ENCODE data around the gene NDUFA8. TPM values are rescaled to one million over a fixed set of nuclear protein-coding genes. Genes with fewer than 3 reads are reported as not detected.

Gene NDUFA8
- total RNA-seq, result 10 to 100 TPM; 45.5 to 47.9 TPM

DNA sequence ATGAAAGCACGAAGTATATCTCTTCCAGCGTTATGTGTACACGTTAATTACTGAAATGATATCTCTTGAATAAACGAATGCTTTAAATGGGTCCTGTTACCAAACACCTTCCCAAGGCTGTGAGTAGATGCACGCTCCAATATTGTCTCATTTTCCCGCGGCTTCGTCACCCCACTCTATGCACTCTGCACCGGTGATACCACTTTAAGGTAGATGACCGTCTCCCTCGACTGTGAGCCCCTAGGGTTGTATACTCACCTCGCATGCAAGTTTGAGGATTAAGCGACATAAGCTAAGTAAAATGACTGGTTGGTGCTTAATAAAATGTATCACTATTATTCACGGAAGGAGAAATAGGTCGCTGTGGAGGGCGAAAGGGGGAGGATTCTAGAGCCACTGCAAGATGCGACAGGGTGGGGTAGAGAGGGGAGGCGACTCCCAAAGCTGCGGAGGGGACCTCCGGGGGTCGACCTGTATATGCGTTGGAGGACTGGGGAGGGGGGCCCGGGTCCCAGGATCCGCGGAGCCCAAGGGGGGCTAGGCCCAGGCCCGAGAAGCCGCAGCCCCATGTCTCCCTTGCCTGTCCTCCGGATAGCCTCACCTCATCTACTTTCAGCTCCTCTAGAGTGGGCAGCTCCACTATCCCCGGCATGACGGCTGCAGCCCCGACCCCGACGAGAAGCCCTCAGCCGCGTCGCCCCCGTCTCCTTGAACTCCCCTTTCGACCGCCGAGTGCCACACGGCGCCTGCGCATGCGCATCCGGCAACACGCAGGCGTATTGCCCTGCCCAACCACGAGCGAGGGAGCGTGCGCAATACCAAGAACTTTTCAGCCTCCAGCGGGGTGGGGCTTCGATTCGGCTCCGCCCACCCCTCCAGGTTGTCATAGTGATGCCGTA lies at the start of gene NDUFA8, which contains the start of gene MORN5:
NDUFA8 (minus strand) TSS at position 754 of the 899 bp plus-strand sequence; CDS start at position 652, 102 bp downstream.
MORN5 (plus strand) TSS at position 883 of the 899 bp plus-strand sequence. CDS start 65 bp downstream, outside the sequence.
- CTCF ChIA-PET, result interaction anchor here (0.6 to 2.1 kb wide), 8 partner anchors 13 to 105 kb away, joined by 3 to 7 read pairs (median 3); partner anchors contain the start of genes MRRF and RBM18
- Mint-ChIP-seq H3K27ac (peak within 1 kb of the TSS; percentile 86), H3K4me1 (ENCODE audit: low read depth) (peaks cover 34% of the 10 kb centered on the region), H3K27me3 (ENCODE audit: low read depth) (peaks cover 6% of the 10 kb centered on the region), H3K36me3 (ENCODE audit: low read depth) (peaks cover 5% of the 10 kb centered on the region), H3K9me3 (peaks cover 6% of the 10 kb centered on the region), H3K4me3 (peak within 1 kb of the TSS; percentile 99)
- peak; percentile 96 for DNase-seq
- intact Hi-C loops (cut with micrococcal nuclease), result loop anchor here (1.0 to 2.0 kb wide), 3 partner anchors 66 to 669 kb away; partner anchors contain the start of genes MRRF, PDCL, RBM18 and TTLL11

DNA sequence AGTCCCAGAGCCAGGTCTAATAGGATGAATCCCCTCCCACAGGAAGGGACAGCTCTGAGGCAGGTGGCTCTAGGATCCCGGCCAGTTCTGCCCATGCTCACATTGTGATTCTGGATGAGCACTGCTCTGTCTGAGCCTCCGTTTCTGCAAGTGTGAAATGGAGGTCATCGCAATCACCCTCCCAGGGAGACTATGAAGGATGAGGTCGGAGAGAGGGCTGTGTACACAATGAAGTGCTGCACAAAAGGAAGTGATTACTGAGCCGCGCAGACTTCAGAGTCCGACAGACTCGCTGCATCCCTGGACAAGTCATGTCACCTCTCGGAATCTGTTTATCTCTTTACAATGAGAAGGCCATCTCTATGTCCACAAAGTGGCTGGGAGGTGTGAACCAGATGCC lies 47.5 kb upstream of the NDUFA8 start:
- no peaks in the 10 kb centered on the region for H3K4me1 Mint-ChIP-seq (ENCODE audit: low read depth)
- no peak overlapping the region for H3K27ac Mint-ChIP-seq
- no peak for DNase-seq
- H3K9me3 Mint-ChIP-seq, result no peaks in the 10 kb centered on the region
- no peaks in the 10 kb centered on the region for H3K36me3 Mint-ChIP-seq (ENCODE audit: low read depth)
- H3K4me3 Mint-ChIP-seq, result no peak overlapping the region
- H3K27me3 Mint-ChIP-seq (ENCODE audit: low read depth), result peaks cover 23% of the 10 kb centered on the region
- intact Hi-C loops (cut with micrococcal nuclease), result no loop called here
- CTCF ChIA-PET, result no interaction called here

DNA sequence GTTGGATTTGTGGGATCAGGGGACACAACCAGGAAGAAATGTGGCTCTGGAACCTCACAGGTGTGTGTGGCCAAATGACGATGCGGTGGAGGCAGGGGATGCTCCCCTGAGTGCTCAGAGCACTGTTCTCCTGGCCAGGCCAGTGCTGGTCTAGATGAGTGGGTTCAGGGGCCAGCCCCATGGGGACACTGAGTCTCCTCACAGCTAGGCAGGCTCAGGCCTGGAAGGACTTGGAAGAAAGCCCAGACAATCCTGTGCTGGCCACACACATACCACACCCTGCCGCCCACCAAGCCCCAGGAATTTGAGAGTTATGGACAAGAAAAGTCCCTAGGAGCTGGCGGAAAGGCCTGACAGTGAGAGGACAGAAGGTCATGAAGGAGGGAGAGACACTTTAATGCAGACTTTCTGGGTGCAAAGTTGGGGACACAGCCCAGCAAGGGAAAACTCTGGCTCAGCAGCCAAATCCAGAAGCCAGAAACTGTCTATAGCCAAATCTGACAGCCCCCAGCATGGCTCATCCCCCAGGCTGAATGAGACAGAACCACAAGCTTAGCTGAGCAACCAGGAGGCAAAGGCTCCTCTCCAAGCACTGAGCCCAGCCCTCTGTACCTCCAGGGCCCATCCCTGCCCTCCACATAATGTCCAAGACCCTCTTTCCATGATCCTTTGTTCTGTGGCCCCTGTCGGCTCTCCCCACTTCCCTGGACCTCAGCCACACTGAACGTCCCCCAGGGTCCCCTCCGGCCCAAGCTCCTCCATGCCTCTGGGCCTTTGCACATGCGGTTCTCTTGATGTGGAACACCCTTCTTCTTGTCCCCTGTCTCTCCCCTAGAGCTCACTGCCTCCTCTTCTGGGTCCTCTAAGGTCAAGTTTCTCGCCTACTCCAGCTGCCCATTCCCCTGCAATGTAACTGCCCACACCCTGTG lies 46.8 kb upstream of the NDUFA8 start:
- no peak for DNase-seq
- no peak overlapping the region for H3K27ac Mint-ChIP-seq
- intact Hi-C loops (cut with micrococcal nuclease), result no loop called here
- no peaks in the 10 kb centered on the region for H3K36me3 Mint-ChIP-seq (ENCODE audit: low read depth)
- CTCF ChIA-PET, result no interaction called here
- H3K27me3 Mint-ChIP-seq (ENCODE audit: low read depth), result peaks cover 16% of the 10 kb centered on the region
- H3K4me3 Mint-ChIP-seq, result no peak overlapping the region
- no peaks in the 10 kb centered on the region for H3K4me1 Mint-ChIP-seq (ENCODE audit: low read depth)
- no peaks in the 10 kb centered on the region for H3K9me3 Mint-ChIP-seq

DNA sequence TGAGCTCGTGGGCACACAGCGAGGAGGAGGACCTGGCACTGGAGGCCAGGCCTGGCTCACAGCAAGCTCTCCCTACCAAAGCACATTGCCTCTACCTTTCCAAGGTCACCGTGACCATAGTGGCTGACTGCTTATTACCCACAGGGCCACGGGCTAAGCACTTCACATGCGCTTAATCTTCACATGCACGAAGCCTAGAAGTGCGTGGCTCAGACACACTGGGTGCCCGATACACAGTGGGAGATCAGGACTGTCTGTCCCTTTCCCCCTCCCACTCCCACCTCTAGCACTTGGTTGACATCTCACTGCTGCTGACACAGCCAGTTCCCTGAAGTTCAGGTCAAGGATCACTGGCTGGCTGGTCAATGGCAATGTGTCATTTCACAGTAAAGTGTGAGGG lies 45.6 kb upstream of the NDUFA8 start:
- no peaks in the 10 kb centered on the region for H3K9me3 Mint-ChIP-seq
- H3K27ac Mint-ChIP-seq, result no peak overlapping the region
- CTCF ChIA-PET, result interaction anchor here (0.5 kb wide), 1 partner anchor 25 kb away, joined by 4 read pairs; no protein-coding TSS in a partner anchor
- no peaks in the 10 kb centered on the region for H3K4me1 Mint-ChIP-seq (ENCODE audit: low read depth)
- H3K4me3 Mint-ChIP-seq, result no peak overlapping the region
- no peak for DNase-seq
- intact Hi-C loops (cut with micrococcal nuclease), result no loop called here
- no peaks in the 10 kb centered on the region for H3K36me3 Mint-ChIP-seq (ENCODE audit: low read depth)
- peaks cover 6% of the 10 kb centered on the region for H3K27me3 Mint-ChIP-seq (ENCODE audit: low read depth)

DNA sequence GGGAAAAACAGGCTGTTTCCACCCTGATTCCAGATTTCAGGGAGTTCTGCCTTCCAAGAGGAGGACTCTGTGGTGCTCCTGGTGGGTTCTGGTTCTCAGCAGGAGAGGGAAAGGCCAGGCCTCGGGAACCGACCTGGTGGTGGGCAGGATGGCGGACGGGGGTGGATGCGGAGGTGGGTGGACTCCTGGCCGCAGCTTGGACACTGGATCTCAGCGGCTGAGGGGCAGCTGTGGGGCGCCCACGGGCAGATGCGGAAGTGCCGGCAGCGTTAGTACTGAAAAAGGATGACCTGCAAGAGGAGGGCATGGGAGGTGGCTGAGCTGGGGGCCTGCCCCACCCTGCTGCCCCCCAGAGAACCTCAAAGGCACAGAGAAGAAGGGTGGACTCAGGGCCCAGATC lies 44.9 kb upstream of the NDUFA8 start:
- CTCF ChIA-PET, result interaction anchor here (0.5 kb wide), 1 partner anchor 25 kb away, joined by 4 read pairs; no protein-coding TSS in a partner anchor
- intact Hi-C loops (cut with micrococcal nuclease), result no loop called here
- Mint-ChIP-seq H3K4me3 (no peak overlapping the region), H3K4me1 (ENCODE audit: low read depth) (no peaks in the 10 kb centered on the region), H3K9me3 (no peaks in the 10 kb centered on the region), H3K27ac (no peak overlapping the region), H3K27me3 (ENCODE audit: low read depth) (peaks cover 3% of the 10 kb centered on the region), H3K36me3 (ENCODE audit: low read depth) (no peaks in the 10 kb centered on the region)
- no peak for DNase-seq

DNA sequence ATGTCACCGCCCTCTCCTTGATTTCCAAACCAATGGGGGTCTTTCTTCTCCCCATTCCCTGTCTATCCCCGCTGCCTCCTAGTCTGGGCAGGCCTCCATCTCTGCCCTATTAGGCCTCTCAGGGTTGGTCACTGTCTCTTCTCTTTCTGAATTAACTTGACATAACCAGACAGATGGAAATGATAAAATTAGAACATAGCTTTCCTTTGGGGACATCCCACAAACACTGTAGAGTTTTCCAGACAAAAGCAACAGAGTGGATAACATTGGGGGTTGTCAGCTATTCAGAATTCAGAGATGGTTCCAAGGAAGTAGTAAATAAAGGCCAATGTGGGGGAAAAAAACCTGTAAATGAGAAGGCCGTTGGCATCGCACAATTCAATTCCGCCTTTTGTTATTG lies 44.5 kb upstream of the NDUFA8 start:
- Mint-ChIP-seq H3K27ac (no peak overlapping the region), H3K36me3 (ENCODE audit: low read depth) (no peaks in the 10 kb centered on the region), H3K27me3 (ENCODE audit: low read depth) (peaks cover 3% of the 10 kb centered on the region), H3K9me3 (no peaks in the 10 kb centered on the region), H3K4me3 (no peak overlapping the region), H3K4me1 (ENCODE audit: low read depth) (no peaks in the 10 kb centered on the region)
- intact Hi-C loops (cut with micrococcal nuclease), result no loop called here
- CTCF ChIA-PET, result interaction anchor here (0.6 kb wide), 1 partner anchor 257 kb away, joined by 3 read pairs; no protein-coding TSS in a partner anchor
- DNase-seq, result no peak

DNA sequence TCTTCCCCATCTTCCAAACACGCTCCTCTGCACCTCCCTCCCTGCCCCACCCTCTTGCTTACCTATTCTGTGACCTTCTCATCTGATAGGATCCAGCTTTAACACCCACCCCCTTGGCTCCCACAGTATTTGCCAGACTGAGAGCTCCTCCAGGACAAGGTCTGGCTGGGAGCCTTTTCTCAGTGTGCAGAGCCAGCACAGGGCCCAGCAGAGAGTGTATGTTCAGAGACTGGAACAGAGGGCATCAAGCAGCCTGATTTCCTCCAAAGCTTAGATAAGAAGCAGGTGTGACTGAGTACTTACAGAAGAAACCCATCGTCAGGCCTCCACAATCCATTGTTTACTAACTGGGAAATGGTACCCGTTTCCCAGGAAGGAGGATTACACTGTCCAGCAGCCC lies 42.5 kb upstream of the NDUFA8 start:
- no peaks in the 10 kb centered on the region for H3K4me1 Mint-ChIP-seq (ENCODE audit: low read depth)
- intact Hi-C loops (cut with micrococcal nuclease), result no loop called here
- DNase-seq, result no peak
- H3K9me3 Mint-ChIP-seq, result no peaks in the 10 kb centered on the region
- no peak overlapping the region for H3K4me3 Mint-ChIP-seq
- no peaks in the 10 kb centered on the region for H3K36me3 Mint-ChIP-seq (ENCODE audit: low read depth)
- CTCF ChIA-PET, result interaction anchor here (0.6 kb wide), 1 partner anchor 52 kb away, joined by 5 read pairs; no protein-coding TSS in a partner anchor
- no peak overlapping the region for H3K27ac Mint-ChIP-seq
- H3K27me3 Mint-ChIP-seq (ENCODE audit: low read depth), result no peaks in the 10 kb centered on the region

DNA sequence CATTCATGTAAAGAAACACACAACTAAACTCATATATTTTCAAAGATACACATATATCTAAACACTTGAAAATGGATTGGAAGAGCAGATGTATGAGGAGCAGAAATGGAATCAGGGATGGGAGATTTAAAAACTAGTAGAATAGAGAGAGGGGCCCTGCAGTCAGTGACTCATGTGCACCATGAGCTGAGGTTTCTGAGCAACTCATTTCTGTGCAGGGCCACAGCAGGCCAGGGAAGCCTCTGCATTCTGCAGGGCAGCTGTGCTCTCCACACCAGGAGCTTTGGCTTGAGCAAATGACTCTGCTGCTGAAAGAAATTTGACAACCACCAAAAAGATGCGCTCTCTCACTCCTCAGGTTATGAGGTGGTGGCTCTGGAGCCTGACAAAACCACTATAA lies 42.1 kb upstream of the NDUFA8 start:
- CTCF ChIA-PET, result interaction anchor here (0.6 kb wide), 1 partner anchor 51 kb away, joined by 5 read pairs; no protein-coding TSS in a partner anchor

DNA sequence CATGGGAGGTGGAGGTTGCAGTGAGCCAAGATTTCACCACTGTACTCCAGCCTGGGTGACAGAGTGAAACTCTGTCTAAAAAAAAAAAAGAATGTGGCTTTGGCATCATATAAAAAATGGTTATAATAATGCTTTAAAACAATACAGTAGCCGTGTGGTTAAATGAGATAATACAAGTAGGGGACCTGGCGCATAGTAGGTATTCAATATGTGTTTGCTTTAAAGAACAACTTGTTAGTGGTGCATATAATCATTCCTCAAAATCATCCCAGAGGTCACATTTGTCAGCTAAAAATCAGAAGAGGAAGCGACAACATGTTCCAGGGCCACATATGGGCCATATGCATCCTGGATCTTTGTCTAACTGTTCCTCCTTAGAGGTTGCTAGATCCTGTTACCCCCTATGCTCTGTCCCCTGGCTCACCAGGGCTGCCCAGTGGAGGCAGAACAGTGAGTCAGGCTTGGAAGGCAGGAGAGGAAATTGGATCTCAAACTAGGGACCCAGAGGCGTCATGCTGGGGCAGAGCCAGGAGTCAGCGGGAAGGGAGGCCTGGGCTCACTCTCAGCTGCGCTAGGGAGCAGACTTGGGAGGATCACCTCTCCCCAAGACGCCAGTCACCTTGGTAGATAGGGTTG lies 41.5 kb upstream of the NDUFA8 start:
- intact Hi-C loops (cut with micrococcal nuclease), result no loop called here
- no peaks in the 10 kb centered on the region for H3K27me3 Mint-ChIP-seq (ENCODE audit: low read depth)
- no peaks in the 10 kb centered on the region for H3K9me3 Mint-ChIP-seq
- no peak for DNase-seq
- no peak overlapping the region for H3K27ac Mint-ChIP-seq
- no peaks in the 10 kb centered on the region for H3K4me1 Mint-ChIP-seq (ENCODE audit: low read depth)
- no peak overlapping the region for H3K4me3 Mint-ChIP-seq
- CTCF ChIA-PET, result no interaction called here
- H3K36me3 Mint-ChIP-seq (ENCODE audit: low read depth), result no peaks in the 10 kb centered on the region

More for the DNA sequence above, 42.1 kb upstream of the NDUFA8 start:
- H3K27me3 Mint-ChIP-seq (ENCODE audit: low read depth), result no peaks in the 10 kb centered on the region
- DNase-seq, result no peak
- no peaks in the 10 kb centered on the region for H3K36me3 Mint-ChIP-seq (ENCODE audit: low read depth)
- H3K4me1 Mint-ChIP-seq (ENCODE audit: low read depth), result no peaks in the 10 kb centered on the region
- H3K4me3 Mint-ChIP-seq, result no peak overlapping the region
- intact Hi-C loops (cut with micrococcal nuclease), result no loop called here
- H3K9me3 Mint-ChIP-seq, result no peaks in the 10 kb centered on the region
- H3K27ac Mint-ChIP-seq, result no peak overlapping the region

DNA sequence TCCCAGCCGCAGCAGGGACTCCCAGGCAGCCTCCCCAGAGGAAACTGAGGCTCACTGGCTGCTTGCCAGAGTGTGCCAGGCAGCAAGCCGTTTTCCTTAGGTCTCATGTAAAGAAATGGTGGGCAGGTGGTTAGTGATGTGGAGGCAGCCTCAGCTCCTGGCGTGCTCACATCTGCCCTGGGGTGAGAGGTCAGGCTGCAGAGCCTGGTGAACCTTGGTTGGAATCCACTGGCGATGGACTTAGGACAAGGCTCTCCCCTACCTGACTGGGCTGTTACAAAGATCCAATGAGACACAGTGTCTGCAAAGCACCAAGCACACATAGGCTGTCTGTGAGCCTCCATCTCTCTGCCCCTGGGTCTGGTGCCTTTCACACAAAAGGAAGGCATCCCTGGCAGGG lies 38.3 kb upstream of the NDUFA8 start:
- H3K4me1 Mint-ChIP-seq (ENCODE audit: low read depth), result no peaks in the 10 kb centered on the region
- H3K4me3 Mint-ChIP-seq, result no peak overlapping the region
- CTCF ChIA-PET, result no interaction called here
- no peak overlapping the region for H3K27ac Mint-ChIP-seq
- intact Hi-C loops (cut with micrococcal nuclease), result loop anchor here (10.0 kb wide), 1 partner anchor 73 kb away; no protein-coding TSS in a partner anchor
- no peaks in the 10 kb centered on the region for H3K36me3 Mint-ChIP-seq (ENCODE audit: low read depth)
- no peak for DNase-seq
- H3K27me3 Mint-ChIP-seq (ENCODE audit: low read depth), result peaks cover 3% of the 10 kb centered on the region
- H3K9me3 Mint-ChIP-seq, result no peaks in the 10 kb centered on the region

DNA sequence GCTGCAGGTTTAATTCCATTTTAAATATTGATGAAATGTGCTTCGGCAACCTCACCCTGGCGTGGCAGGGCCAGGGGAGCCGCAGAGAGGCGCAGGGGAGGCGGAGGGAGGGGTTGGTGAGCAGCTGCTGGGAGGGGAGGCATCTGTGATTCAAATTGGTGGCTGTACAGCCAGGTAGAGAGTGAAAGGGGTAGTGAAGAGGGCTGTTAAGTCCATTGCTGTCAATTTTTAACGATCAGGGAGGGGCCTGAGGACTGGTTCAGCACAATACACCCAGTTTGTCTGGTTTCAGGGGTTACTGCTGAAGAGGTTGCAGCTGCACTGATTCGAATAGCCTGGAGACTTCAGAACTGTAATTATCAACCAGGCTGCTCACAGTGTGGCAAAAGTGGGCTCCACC lies 37.8 kb upstream of the NDUFA8 start:
- no peak overlapping the region for H3K27ac Mint-ChIP-seq
- H3K9me3 Mint-ChIP-seq, result no peaks in the 10 kb centered on the region
- H3K36me3 Mint-ChIP-seq (ENCODE audit: low read depth), result no peaks in the 10 kb centered on the region
- H3K4me3 Mint-ChIP-seq, result no peak overlapping the region
- CTCF ChIA-PET, result no interaction called here
- H3K4me1 Mint-ChIP-seq (ENCODE audit: low read depth), result no peaks in the 10 kb centered on the region
- intact Hi-C loops (cut with micrococcal nuclease), result loop anchor here (10.0 kb wide), 1 partner anchor 73 kb away; no protein-coding TSS in a partner anchor
- no peak for DNase-seq
- peaks cover 3% of the 10 kb centered on the region for H3K27me3 Mint-ChIP-seq (ENCODE audit: low read depth)

Measured in activated naive CD4-positive, alpha-beta T cell treated with anti-CD3 and anti-CD28 coated beads for 36 hours (primary cell).